CD4-positive, alpha-beta T cell treated with Interferon gamma for 1 hour (primary cell): ENCODE measurements around the gene SOX10.

Experiments
- DNase-seq: peaks from one replicate; pipeline ENCODE4 v3.0.0-alpha.2; 2020

The SOX10 gene

DNA sequence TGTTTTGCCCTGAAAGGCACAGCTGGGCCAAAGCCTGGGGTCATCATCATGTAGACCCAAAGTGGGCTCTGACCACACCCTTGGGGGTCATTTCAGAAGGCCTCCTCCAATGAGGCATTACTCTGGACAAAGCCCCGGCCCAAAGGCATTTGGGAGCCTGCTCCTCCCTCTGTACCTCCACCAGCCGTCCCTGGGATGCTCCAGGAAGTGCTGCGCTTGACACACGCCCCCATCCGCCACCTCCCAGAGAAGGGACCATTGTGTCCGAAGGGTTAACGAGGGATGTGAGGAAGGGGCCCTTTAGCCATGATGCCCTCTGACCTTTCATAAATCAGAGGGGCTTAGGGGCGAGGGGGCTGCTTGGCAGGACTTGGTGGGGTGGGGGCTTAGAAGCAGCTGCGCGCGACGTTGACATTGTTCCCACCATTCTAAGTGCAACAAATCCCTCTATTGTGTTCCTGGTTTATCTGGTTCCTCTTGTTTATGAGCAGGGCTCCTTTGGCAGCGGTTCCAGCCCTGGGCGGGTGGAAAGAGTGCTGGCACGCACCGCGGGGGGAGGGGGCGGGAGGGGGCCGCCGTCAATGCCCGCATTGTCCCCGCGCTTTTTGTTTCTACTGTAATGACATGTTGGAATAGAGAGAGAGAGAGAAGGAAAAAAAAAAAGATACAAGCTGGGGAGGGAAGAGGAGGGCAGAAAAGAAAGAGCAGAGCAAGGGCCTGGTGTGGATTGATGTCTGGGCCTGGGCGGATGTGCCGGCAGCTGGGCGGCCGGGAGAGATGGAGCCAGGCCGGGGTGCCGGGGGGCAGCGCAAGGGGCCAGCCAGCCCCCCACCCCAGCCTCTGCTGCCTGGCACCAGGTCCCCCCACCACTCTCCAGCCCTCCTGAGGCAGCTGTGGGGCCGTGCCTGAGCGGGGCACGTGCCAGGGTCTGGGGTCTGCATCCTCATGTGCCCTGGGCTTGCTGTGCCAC lies 32.1 kb upstream of the SOX10 start:
- DNase-seq = no peak

DNA sequence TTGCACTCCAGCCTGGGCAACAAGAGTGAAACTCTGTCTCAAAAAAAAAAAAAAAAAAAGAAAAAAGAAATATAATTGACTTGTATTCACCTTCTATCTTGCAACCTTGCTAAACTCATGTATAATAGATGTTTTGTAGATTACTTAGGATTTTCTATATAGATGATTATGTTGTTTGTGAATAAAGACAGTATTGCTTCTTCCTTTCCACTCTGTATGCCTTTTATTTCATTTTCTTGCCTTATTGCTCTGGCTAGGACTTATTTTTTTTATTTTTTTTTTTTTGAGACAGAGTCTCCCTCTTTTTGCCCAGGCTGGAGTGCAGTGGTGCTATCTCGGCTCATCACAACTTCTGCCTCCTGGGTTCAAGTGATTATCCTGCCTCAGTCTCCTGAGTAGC lies 29.7 kb upstream of the SOX10 start:
- no peak for DNase-seq

DNA sequence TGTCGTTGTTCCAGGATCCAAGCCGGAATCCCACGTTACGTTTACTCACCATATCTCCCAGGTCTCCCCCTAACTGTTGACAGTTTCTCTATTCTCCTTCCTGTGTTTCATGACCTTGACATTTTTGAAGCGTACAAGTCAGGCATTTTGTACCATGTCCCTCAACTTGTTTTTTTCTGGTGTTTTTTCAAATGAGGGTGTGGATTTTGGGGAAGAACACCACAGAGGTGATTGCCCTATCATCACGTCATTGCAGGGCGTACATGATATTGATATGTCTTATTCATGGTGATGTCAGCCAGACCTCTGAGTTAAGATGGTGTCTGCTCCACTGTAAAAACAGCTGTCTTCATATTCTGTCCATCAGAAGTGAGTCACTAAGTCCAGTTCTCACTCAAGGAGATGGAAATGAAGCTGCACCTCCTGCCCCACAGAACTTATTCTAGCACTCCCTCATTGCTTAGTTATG lies 28.3 kb upstream of the SOX10 start:
- DNase-seq = no peak

DNA sequence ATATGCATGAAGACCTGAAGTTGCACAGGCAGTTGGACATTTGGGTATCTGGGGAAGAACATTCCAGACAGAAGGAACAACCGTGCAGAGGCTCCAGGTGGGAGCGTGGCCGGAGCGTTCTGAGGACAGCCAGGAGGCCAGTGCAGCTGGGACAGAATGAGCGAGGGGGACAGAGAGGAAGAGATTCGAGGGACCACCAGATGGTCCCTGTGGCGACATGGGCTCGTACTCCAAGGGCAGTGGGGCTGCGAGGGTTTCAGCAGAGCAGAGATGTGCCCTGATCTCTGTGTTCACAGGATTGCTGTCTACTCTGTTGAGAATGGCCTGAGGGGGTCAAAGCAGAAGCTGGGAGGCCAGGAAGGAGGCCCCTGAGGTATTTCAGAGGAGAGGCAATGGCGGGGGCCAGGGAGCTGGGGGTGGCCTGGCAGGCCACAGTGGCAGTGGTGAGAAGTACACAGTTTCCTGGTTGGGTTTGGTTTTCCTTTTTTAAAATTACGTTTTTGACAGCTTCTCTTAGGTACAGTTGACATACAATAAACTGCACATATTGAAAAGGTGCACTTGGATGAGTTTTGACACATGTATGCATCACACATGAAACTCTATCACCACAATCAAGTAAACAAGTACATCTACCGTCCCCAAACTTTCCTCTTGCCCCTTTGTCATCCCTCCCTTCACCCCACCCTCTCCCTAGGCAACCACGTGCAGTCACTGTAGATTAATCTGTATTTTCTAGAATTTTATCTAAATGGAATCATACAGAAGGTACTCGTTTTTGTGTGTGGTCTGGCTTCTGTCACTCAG lies 24.8 kb upstream of the SOX10 start:
- DNase-seq = no peak

DNA sequence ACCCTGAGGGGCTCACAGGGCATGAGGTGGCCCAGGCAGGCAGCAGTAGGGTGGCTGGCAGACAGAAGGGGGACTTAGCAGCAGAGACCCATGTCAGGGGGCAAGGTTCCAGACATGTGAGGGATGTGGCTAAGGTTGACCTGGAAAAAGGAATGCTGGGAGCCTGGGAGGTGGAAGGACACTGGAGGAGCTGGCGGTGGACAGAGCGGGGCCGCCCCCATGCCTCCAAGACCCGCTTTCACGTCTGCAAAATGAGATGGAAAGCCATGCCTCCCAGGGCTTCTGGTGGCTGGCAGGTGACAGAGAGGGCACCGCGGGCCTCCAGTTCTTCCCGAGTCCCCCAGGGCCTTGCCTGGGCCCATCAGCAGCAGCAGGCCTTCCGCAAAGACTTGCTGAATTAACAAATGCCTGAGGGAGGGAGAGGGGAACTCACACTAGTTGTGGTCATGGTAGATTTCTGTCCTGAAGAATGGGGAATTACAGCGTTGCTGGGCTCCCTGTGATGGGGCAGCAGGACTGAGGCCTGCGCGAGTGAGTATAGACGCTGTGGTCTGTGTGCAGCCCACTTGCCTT lies 23.1 kb upstream of the SOX10 start:
- no peak for DNase-seq

DNA sequence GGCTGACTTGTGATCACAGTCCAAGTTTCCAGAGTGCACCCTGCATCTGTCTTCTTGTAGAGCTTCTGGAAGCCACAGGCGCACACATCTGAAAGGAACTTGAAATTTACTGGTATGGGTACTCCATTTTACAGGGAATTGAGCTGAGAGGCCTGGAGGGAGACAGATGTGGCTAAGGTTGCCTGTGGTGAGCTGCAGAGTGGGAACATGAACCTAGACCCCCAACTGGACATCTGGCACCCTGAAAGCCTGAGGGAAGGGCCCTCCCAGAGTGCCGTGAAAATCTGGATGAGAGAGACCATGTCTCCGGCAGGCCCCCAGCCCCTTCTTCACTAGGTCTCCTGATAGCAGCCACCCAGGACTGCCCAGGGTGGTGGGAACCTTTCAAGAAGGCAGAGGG lies 22.6 kb upstream of the SOX10 start:
- DNase-seq = no peak

DNA sequence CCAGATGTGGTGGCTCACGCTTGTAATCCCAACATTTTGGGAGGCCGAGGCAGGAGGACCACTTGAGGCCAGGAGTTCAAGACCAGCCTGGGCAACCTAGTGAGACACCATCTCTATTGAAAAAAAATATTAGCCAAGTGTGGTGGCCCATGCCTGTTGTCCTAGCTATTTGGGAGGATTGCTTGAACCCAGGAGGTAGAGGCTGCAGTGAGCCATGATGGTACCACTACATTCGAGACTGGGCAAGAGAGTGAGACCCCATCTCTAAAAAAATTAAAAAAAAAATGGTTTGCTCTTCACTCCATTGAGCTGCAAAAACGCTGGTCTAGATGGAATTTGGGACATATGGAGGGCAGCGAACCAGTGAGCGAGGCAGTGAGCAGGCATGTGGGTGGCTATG lies 21.6 kb upstream of the SOX10 start:
- DNase-seq = no peak

DNA sequence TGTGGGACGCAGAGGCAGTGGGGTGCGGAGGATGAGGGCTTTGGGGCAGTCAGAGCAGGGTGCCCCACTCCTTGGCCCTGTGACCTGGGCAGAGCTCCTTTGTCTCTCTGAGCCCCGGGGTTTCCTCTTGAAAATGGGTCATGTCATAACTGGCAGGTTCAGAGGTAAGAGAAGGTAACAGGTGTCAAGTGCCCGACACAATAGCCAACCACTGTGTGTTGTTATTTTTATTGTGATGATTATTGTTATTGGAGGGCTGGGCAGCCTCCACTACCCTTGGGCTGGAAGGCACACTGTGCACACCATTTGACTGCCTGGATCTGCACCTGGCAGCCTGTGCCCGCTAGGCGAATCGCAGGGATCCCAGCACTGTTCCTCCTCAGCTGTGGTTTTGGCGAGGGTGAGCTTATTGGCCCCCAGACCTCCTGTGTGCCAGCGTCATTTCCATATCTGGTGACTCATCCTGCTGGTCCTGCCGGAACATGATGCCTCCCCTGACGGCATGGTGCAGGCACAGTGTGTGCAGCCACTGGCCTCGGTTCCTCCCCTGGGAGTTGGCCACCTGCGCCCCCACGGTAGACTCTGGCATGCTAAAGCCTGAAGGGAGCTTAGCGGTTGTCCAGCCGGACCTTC lies 15.4 kb upstream of the SOX10 start:
- DNase-seq = peak; percentile 9

DNA sequence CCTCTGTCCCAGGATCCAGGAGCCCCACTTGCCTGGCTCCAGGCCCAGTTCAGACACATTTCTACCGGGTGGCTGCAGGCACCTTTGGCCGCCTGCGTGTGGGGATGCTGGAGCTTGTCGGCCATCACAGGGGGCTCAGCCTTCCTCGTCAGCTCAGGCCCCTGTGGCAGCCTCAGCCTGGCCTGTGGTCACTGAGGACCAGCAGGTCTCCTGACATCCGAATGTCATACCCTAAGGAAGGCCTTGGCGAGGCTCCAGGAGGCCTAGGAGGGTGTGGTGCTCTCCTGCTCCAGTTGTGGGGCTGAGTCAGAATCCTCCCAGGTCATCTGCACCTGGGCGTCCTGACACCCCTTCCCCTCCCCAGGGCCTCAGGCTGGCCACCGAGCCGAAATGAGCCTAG lies 14.9 kb upstream of the SOX10 start:
- DNase-seq = no peak

DNA sequence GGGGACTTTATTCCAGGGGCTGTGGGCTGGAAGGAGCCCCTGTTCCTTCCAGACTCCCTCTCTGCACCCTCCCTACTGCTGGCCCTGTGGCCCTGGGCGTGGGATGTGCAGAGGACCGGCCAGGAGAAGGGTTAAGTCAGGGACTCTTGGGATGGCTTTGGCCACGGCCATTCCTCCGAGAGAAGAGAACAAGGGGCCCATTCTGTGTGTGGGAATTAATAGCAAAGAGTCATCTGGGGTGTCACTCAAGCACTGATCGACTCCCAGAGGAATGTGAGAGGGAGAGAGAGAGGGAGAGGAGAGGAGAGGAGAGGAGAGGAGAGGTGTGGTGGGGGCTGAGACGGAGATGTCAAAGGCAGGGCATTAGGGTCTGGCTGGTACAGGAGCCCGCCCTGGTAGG lies 14.2 kb upstream of the SOX10 start:
- no peak for DNase-seq

DNA sequence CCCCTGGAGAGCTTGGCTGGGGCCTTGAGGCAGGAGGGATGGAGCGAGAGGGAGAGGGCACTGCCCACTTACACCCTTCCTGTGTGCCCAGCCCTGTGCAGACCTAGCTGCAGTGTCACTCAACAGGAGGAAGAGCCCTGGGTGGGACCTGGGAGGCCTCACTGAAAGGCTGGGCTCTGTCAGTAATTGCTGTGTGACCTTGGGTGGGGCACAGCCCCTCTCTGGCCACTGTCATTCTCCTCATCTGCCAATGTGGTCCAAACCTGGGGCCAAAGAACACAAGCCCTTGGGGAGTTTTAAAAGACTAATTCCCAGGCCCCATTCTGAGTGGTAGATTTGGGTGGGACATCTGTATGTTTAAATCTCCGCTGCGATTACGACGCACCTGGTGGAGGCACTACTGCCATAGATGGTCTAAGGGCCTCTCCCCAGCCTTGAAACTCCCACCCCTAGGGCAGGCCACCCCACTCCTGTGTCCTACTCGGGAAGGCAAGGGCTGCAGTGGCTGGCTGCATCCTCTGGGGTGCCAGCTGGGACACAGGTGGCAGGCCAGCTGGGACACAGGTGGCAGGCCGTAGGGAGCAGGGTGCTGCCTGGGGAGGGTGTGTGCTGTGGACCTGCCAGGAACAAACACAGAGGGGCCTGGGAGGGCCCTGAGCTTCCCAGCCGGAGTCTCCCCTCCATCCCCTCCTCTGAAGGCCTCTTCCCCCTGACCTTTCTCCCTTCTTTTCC lies 12.3 kb upstream of the SOX10 start:
- DNase-seq = no peak

DNA sequence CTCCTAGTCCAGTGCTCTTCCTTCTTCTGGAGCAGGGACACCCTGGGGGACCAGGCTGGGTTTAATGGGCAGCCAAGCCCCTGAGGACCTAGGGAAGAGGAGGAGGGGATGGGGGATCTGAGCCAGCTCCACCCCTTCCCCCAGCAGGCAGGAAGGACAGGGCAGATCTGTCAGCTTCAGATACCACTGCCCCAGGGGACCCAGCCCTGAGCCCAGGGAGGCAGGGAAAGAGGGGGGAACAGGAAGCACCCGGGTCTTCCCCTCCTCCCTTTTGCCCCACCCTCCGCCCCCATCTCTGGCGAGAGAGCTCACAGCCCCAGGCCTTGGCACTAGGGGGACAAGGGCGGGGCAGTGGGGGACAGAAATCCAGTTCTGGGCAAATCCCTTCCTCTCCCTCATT lies 11.7 kb upstream of the SOX10 start:
- DNase-seq = peak; percentile 7

DNA sequence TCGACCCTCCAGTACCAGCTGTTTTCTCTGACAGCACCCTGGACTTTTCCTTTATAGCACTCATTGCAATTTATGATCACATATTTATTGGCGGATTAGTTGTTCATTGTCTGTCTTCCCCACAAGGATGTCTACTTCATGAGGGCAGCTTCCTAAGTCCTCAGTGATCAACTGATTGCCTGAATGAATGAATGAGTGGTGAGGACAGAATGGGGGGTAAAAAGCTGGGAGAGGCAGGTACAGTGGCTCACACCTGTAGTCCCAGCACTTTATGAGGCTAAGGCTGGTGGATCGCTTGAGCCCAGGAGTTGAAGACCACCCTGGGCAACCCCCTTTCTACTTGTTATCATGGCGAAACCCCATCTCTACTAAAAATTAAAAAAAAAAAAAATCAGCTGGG lies 11.1 kb upstream of the SOX10 start:
- DNase-seq = no peak

DNA sequence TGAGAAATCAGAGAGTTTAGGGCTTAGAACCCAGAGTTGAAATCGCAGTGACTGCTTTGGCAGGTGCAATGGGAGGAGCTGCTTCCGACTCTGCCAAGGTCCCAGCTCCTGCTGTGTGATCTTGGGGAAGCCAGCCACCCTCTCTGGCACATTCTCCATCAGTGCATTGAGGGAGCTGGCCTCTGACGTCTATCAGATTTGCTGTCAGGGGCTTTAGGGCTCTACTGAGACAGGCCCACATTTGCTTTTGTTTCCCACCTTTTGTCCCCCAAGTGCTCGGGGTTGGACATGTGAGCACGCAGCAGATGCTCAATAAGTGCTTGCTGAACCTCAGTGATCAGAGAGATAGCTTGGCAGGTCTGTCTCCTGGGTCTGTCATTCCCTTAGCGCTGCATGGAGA lies 10.6 kb upstream of the SOX10 start:
- no peak for DNase-seq

DNA sequence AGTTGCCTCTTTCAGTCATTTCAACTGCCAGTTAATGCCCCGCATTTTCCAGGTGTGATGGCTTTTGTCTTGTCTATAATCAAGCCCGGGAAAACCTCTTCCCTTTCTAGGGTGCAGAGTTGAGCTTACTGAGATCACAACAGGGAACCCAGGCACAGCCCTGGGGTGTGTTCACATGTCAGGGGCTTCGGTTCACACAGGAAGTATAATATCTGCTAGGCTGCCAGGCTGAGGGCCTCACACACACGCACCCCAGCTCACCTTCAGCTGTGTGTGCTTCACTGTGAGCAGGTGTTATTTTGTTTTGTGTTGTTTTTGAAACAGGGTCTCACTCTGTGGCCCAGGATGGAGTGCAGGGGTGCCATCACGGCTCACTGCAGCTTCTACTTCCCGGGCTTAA lies 9.7 kb upstream of the SOX10 start:
- DNase-seq = peak; percentile 22

DNA sequence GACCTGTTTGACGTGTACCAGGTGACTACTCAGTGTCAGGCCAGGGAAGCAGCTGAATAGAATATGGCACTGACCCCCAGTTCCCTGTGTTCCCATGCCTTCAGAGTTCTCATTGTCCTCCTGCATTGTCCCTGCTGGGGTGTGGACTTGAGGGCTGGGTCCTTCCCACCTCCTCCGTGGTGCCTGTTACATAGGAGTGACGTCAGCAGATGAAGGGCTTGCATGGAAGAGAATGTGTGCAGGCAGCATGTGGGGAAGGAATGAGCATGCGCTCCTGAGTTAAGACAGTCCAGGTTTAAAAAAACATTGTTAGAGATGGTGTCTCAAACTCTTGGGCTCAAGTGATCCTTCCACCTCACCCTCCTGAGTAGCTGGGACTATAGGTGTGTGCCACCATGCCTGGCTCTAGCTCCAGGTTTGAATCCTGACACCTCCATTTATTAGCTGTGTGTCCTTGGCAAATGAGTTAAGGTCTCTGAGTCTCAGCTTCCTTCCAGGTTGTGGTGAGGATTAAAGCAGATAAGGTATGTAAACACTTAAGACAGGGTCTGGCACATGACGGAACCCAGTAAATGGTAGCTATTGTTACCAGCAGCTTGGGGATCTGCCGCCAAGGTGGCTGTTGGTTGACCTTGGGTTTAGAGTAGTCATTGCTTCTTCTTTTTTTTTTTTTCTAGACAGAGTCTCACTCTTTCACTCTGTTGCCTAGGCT lies 7.5 kb upstream of the SOX10 start:
- no peak for DNase-seq

DNA sequence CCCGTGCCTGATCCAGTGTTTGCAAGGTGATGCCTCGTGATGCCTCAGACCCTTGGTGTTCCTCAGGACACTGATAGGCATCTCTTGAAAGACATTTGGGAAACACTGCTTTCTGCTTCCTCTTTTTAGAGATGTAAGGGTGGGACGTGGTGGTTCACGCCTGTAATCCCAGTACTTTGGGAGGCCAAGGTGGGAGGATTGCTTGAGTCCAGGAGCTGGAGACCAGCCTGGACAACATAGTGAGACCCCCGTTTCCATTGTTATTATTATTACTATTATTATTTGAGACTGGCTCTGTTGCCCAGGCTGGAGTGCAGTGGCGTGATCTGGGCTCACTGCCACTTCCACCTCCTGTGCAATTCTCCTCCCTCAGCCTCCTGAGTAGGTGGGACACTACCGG lies 6.5 kb upstream of the SOX10 start:
- DNase-seq = no peak

DNA sequence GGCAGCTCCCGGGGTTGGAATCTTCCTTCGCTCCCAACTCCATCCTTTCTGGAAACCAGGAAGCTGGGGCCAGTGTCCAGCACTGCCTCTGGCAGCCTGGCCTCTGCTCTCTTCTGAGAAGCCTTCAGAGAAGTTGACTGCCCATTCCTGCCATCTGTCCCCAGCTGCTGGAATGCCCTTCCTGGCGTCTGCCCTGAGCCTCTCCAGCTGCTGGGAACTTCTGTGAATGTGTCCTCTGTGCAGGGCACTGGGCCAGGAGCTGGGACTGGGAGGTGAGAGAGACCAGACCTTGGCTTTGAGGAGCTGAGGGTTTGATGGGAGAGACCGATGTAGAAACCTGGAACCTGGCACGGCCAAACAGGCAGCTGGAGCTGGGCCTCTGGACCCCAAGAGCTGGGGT lies 5.9 kb upstream of the SOX10 start:
- DNase-seq = no peak

DNA sequence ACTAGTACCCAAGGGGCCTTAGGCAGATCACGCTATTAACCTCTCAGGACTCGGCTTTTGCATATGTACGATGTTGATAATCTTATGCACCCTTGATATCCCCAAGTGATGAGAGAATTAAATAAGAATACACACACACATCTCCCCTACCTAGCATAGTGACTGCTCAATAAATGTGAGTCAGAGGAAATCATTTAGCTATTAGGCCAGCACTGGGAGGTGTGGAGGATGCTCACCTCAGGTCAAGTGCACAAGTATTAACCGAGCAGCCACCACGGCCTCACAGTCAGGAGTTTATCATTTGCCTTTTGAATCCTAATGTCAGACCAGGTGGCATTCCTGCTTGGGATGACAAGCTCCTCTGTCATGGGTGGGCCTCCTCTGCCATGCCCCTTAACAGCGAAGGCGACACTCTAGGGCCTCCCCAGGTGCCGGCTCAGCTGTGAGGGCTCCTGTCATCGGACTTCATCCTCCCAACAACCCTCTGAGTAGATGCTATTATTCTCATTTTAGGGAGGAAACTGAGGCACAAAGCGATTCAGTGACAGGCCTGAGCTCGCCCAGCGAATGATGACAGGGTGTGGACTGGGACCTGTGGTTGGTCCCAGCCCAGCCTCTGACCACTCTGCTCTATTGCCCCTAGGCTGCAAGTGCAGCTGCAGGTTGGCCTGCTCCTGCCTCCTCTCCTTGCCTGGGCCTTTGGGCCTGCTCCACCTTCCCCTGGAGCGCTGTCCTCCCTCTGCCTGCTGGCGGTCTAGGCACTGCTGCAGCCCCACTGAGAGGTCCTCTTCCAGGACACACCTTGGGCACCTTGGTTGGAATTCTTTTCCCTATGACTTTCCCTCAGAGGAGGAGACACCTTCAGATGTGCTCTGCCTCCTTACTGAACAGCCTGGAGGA lies 5.0 kb upstream of the SOX10 start:
- no peak for DNase-seq

DNA sequence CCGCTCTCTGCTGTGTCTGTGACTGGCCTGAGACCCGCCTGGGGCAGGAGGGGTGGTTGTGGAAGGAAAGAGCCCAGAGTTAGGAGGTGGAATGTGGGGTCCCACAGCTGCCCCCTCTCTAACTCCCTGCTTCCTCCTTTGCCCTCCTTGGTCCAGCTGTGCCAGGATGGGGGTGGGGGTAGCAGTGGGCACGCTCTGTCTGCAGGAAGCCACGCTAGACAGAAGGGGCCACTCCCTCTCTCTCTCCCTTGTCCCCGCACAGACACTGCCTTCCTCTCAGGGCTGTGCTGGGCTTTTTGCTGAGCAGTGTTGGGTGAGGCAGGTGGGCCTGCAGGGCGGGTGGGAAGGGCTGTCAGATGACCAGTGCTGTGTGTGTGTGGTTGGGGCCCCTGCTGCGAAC lies 2.0 kb upstream of the SOX10 start:
- DNase-seq = no peak
